Right lobe of liver (tissue), 6 donors: ENCODE measurements around the gene NEDD4L. TPM values are rescaled to one million over a fixed set of nuclear protein-coding genes. Genes with fewer than 3 reads are reported as not detected.
"Not testable (repeated sequence)": the region's sequence is repeated elsewhere in the genome, so short reads cannot be mapped to it uniquely, and the experiment has no call there.

ENCODE experiments used
- ATAC-seq, 4 donors: fragments of 200-7000 bp; cut with Tn5 transposase; one replicate each; pipeline ENCODE4 v1.9.1; 2020; ENCODE audit warnings: mild to moderate bottlenecking in 4 of 4, moderate library complexity in 4 of 4
- DNase-seq, 3 donors: peaks; one replicate each; pipeline ENCODE4 v3.0.0-alpha.2; 2020
- H3K27ac ChIP-seq, 3 donors: fragments of 200-600 bp; one replicate each; pipeline ENCODE4 v1.8.0; 2022
- H3K27me3 ChIP-seq, 2 donors: fragments of 200-600 bp; one replicate each; pipeline ENCODE4 v1.8.0; 2022
- H3K36me3 ChIP-seq, 4 donors: fragments of 200-600 bp; sonication (generic) in 1 of 4; one replicate each; pipeline versions ENCODE4 v1.5.1 to v1.8.0; 2017 to 2022; ENCODE audit warnings: control low read depth in 1 of 4
- H3K4me1 ChIP-seq, 4 donors: fragments of 200-600 bp; sonication (generic) in 1 of 4; one replicate each; pipeline versions ENCODE4 v1.5.1 to v1.8.0; 2017 to 2022; ENCODE audit warnings: control low read depth in 1 of 4
- H3K4me3 ChIP-seq, 3 donors: fragments of 200-600 bp; one replicate each; pipeline ENCODE4 v1.8.0; 2022
- H3K9me3 ChIP-seq, 4 donors: fragments of 200-600 bp; sonication (generic) in 1 of 4; one replicate each; pipeline versions ENCODE4 v1.5.1 to v1.8.0; 2017 to 2022; ENCODE audit warnings: control low read depth in 1 of 4
- POLR2A ChIP-seq: fragments of 450-650 bp; IDR thresholded peaks from one replicate; pipeline ENCODE4 v1.6.1; 2017; ENCODE audit warnings: antibody characterized with exemption, mild to moderate bottlenecking
- WGBS: methylation state at CpG from one replicate; pipeline ENCODE4 v1.1.6; 2018; ENCODE audit warnings: low coverage, low lambda C conversion rate; ENCODE audit not compliant: insufficient coverage; ENCODE audit errors: missing lambda C conversion rate; 5-methylcytosine and 5-hydroxymethylcytosine counted together
- intact Hi-C, 2 donors: fragments of 100-400 bp; cut with DNase I; formaldehyde crosslinking; loops; one replicate each; pipeline versions ENCODE4 v1.11.2 to v1.14.1; 2022
- total RNA-seq, 6 experiments: library from RNA; depleted of rRNA in 2 of 6; stranded (reverse); fragments of >200 nt in 2 of 6; fragmentation: NEBNext Ultra II Directional in 3 of 6; extraction: Animal tissue kit (Norgen Biotek cat#: 25700) in 3 of 6; gene quantifications; one replicate each; pipeline versions ENCODE4 v1.1.0 to v1.2.4, GENCODE V29; 2016 to 2023
- TF ChIP-seq, protein P1 (sequence below), 4 donors: fragments of 200-600 bp in 3 of 4; fragments of 450-650 bp in 1 of 4; IDR thresholded peaks; one replicate each; pipeline versions ENCODE4 v1.5.1 to v1.8.0; 2016 to 2022; ENCODE audit warnings: antibody characterized with exemption in 4 of 4, mild to moderate bottlenecking in 2 of 4
- donor health status: DM: no; HTN: yes; CAD: no.
- donor health status: DM: no; HTN: no; CAD: no.
- donor health status: DM: no; HTN: no; CAD: no.
- donor health status: DM: no; HTN: yes; CAD: no.
- donor health status: DM: no; HTN: yes; CAD: no.

Gene NEDD4L
- total RNA-seq, 6 experiments from 2014 or later = 21.5 to 41.0 (median 33.2) TPM

DNA sequence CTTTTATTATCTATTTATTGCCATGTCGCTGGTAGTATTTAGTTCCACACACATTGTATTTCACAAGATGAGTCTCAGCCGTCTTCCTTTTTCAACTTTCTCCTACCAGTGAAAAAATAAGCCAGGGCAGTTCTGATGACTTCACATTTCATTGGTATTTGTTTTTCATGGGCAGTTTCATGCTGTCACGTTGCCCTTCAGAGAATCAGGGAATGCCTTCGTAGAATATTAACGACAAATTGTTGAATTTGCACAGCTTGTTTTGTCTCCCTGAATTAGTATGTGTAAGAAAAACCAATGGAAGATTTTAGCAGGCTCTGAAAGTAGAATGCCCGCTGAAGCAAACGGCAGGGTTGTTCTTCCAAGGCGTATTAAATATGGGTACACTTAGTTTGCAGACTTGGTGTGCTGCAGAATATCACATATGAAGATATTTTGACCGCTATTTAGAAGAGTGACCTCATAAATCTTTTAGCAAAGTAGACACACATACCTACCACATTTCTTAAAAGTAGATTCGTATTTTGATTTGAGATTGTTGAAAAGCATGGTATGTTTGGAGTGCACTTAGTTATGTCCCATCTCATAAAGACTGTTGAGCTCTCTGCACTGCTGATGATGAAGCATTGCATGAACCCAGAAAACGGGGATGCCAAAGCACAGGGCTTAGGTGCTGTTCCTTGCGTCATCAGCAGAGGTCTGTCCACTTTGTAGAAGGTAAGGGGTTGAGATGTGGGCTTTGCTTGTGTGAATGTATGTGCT, 2.9 kb downstream of the NEDD4L start:
- Histone ChIP-seq H3K27me3 (no peaks in the 10 kb centered on the region), H3K27ac (peak overlapping the region; percentile 87 to 95 (median 91)), H3K36me3 (no peaks in the 10 kb centered on the region), H3K4me3 (peak overlapping the region in 2 of 3 donors; percentile 81 to 86), H3K4me1 (peaks cover 0 to 26% (median 0%) of the 10 kb centered on the region in 4 donors), H3K9me3 (no peaks in the 10 kb centered on the region)
- no peak for DNase-seq
- ATAC-seq = peak in 1 of 4 donors; percentile 1
- WGBS = 43% methylated on average over 11 of the region's 12 CpGs
- TF ChIP-seq POLR2A = no peak
- TF ChIP-seq, protein P1, sequence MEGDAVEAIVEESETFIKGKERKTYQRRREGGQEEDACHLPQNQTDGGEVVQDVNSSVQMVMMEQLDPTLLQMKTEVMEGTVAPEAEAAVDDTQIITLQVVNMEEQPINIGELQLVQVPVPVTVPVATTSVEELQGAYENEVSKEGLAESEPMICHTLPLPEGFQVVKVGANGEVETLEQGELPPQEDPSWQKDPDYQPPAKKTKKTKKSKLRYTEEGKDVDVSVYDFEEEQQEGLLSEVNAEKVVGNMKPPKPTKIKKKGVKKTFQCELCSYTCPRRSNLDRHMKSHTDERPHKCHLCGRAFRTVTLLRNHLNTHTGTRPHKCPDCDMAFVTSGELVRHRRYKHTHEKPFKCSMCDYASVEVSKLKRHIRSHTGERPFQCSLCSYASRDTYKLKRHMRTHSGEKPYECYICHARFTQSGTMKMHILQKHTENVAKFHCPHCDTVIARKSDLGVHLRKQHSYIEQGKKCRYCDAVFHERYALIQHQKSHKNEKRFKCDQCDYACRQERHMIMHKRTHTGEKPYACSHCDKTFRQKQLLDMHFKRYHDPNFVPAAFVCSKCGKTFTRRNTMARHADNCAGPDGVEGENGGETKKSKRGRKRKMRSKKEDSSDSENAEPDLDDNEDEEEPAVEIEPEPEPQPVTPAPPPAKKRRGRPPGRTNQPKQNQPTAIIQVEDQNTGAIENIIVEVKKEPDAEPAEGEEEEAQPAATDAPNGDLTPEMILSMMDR (IDR thresholded peaks at IDR 0.05) = no peak
- intact Hi-C loops = loop anchor here in 1 of 2 donors (10.0 kb wide), 1 partner anchor 78 kb away; no protein-coding TSS in a partner anchor

DNA sequence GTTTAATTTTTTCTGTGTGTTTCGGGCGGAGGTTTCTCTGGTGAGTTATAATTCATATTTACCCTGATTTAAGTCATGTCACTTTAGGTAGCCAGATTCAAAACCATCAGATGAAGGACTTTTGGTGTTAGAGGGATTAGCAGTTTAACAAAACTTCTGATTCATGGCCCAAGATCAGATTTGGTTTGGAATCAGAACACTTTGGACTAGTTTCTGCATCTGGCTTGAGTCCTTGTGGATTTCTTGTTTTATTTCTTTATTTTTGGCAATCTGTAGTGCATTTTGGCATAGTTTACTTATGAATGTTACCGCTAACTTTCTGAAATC, 3.5 kb downstream of the NEDD4L start:
- peaks cover 0 to 26% (median 0%) of the 10 kb centered on the region in 4 donors for H3K4me1 ChIP-seq
- no peaks in the 10 kb centered on the region for H3K36me3 ChIP-seq
- H3K27me3 ChIP-seq = no peaks in the 10 kb centered on the region
- ATAC-seq = no peak
- no peaks in the 10 kb centered on the region for H3K9me3 ChIP-seq
- H3K4me3 ChIP-seq = no peak overlapping the region
- no peak for TF ChIP-seq POLR2A
- TF ChIP-seq, protein P1 (IDR thresholded peaks at IDR 0.05) = no peak
- WGBS = 83% methylated on average over 3 of the region's 3 CpGs
- peak overlapping the region; percentile 87 to 95 (median 91) for H3K27ac ChIP-seq
- no peak for DNase-seq
- intact Hi-C loops = loop anchor here in 1 of 2 donors (10.0 kb wide), 1 partner anchor 77 kb away; no protein-coding TSS in a partner anchor

DNA sequence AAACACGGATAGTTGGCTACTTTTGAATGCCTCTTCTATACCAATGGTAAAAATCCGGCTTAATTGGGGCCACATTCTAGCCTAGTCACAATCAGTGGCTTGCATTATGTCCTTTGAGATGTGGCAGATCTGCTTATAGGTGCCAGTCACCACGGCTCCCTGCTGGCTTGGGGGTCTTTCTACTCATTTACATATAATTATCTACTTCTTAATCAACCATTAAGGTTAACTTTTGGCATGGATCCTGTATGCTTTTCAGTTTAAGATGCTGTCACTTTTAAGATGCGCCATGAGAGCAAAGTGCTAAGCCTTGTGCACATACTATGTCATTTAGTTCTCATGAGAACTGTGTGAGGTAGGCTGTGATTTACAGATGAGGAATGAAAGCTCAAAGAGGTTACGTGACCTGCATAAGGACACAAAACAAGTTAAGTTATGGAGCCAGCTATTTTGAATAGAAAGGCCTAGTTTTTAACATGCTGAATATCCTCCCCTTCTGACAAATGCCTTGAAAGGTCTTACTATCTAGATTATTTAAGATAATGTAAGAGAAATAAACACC, 4.1 kb downstream of the NEDD4L start:
- Histone ChIP-seq H3K9me3 (no peaks in the 10 kb centered on the region), H3K27ac (no peak overlapping the region), H3K36me3 (no peaks in the 10 kb centered on the region), H3K4me1 (peaks cover 0 to 22% (median 0%) of the 10 kb centered on the region in 4 donors), H3K4me3 (no peak overlapping the region), H3K27me3 (no peaks in the 10 kb centered on the region)
- WGBS = 92% methylated on average over 3 of the region's 5 CpGs
- intact Hi-C loops = loop anchor here in 1 of 2 donors (10.0 kb wide), 1 partner anchor 77 kb away; no protein-coding TSS in a partner anchor
- no peak for ATAC-seq
- TF ChIP-seq, protein P1 (IDR thresholded peaks at IDR 0.05) = no peak
- no peak for DNase-seq

DNA sequence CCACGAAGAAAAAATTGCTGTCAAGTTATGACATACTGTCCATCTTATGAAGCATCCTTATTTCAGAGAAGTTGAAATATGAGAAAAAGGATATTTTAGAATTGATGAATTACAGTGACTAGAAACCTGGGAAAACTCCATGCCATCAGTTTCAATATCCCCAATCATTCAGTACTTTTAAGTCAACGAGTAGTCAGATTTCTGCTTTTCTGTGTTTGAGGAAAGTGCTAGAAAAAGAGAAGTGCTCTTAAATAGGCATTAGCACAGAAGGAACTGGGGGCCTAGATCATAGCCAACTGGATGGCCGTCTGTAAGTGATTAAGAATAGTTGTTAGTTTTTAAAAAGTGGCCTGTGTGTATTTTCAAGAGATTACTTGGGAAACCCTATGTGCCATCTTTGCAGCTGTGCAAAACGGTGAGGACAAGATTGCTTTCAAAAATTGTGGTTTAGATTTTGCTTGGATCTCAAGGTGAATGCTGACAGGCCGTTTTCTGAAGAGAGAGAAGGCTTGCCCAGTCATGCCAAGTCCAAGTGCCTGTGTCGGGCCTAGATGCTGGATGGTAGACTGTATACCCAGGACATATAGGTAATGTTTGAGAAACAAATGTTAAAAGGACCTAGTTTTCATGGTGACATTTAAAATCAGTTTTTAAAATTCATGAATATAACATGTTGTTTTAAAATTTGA, 5.1 kb downstream of the NEDD4L start:
- intact Hi-C loops = loop anchor here in 1 of 2 donors (10.0 kb wide), 1 partner anchor 76 kb away; no protein-coding TSS in a partner anchor
- Histone ChIP-seq H3K4me3 (no peak overlapping the region), H3K4me1 (peaks cover 0 to 21% (median 0%) of the 10 kb centered on the region in 4 donors), H3K27ac (no peak overlapping the region), H3K9me3 (no peaks in the 10 kb centered on the region), H3K36me3 (no peaks in the 10 kb centered on the region), H3K27me3 (no peaks in the 10 kb centered on the region)
- DNase-seq (no peak), ATAC-seq (no peak)
- TF ChIP-seq, protein P1 (IDR thresholded peaks at IDR 0.05) = no peak
- no peak for TF ChIP-seq POLR2A
- WGBS = 78% methylated on average over 6 of the region's 6 CpGs

DNA sequence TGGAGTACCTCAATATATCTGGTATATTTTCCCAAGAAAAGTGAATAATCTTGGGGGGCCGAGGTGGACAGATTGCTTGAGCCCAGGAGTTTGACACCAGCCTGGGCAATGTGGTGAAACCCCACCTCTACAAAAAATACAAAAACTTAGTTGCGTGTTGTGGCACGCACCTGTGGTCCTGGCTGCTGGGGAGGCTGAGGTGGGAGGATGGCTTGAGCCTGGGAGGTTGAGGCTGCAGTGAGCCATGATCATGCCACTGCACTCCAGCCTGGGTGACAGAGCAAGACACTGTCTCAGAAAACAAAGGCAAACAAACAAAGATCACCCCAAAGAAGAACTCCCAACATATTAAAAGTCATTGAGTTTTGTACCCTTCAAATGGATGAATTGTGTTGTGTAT, 6.9 kb downstream of the NEDD4L start:
- DNase-seq, intact Hi-C loops, ATAC-seq, H3K27ac ChIP-seq, H3K27me3 ChIP-seq, H3K4me3 ChIP-seq, H3K36me3 ChIP-seq, H3K9me3 ChIP-seq: not testable (repeated sequence)
- WGBS = 94% methylated on average over 3 of the region's 3 CpGs
- peaks cover 0 to 19% (median 0%) of the 10 kb centered on the region in 4 donors for H3K4me1 ChIP-seq
